Karpas-422 (cell line): ENCODE measurements around the gene MAMSTR. TPM values are rescaled to one million over a fixed set of nuclear protein-coding genes. Genes with fewer than 3 reads are reported as not detected.

ENCODE experiments used
- DNase-seq: peaks from one replicate; pipeline ENCODE4 v3.0.0-alpha.2; 2015
- H2AFZ ChIP-seq: fragments of 200-600 bp; sonication (generic); 2 replicates; pipeline ENCODE4 v1.6.1; 2014; ENCODE audit warnings: antibody characterized with exemption, low read length, mixed read lengths
- H3K27ac ChIP-seq: fragments of 200-600 bp; sonication (generic); 2 replicates; pipeline ENCODE4 v1.5.1; 2014; ENCODE audit warnings: mild to moderate bottlenecking, low read length, moderate library complexity
- H3K27me3 ChIP-seq: fragments of 200-600 bp; sonication (generic); 2 replicates; pipeline ENCODE4 v1.6.1; 2014; ENCODE audit warnings: low read length, mixed read lengths
- H3K36me3 ChIP-seq: fragments of 200-600 bp; sonication (generic); 2 replicates; pipeline ENCODE4 v1.6.1; 2014; ENCODE audit warnings: low read length, mixed read lengths; ENCODE audit not compliant: insufficient read depth
- H3K4me1 ChIP-seq: fragments of 200-600 bp; sonication (generic); 2 replicates; pipeline ENCODE4 v1.6.1; 2014; ENCODE audit warnings: mild to moderate bottlenecking, low read length, mixed read lengths
- H3K4me2 ChIP-seq: fragments of 200-600 bp; sonication (generic); 2 replicates; pipeline ENCODE4 v1.6.1; 2014; ENCODE audit warnings: low read length, low read depth, mild to moderate bottlenecking; ENCODE audit not compliant: poor library complexity, severe bottlenecking
- H3K4me3 ChIP-seq: fragments of 200-600 bp; sonication (generic); 2 replicates; pipeline ENCODE4 v1.5.1; 2014; ENCODE audit warnings: mild to moderate bottlenecking, antibody characterized with exemption, low read length, mixed read lengths
- H3K79me2 ChIP-seq: fragments of 200-600 bp; sonication (generic); 2 replicates; pipeline ENCODE4 v1.6.1; 2014; ENCODE audit warnings: mild to moderate bottlenecking, low read length, mixed read lengths
- H3K9ac ChIP-seq: fragments of 200-600 bp; sonication (generic); 2 replicates; pipeline ENCODE4 v1.6.0; 2014; ENCODE audit warnings: low read length
- H3K9me2 ChIP-seq: fragments of 200-600 bp; sonication (generic), shearing (Covaris generic); replicated peaks from 2 replicates; pipeline ENCODE4 v1.6.0; 2014; ENCODE audit warnings: mild to moderate bottlenecking, low read length, moderate library complexity; ENCODE audit not compliant: insufficient read depth
- H3K9me3 ChIP-seq: fragments of 300-700, 200-600 bp; sonication (generic); 2 replicates; pipeline ENCODE4 v1.6.1; 2014; ENCODE audit warnings: low read length, mixed read lengths
- H4K20me1 ChIP-seq: fragments of 200-600 bp; sonication (generic); 2 replicates; pipeline ENCODE4 v1.6.1; 2014; ENCODE audit warnings: mild to moderate bottlenecking, antibody characterized with exemption, low read length, low read depth; ENCODE audit not compliant: insufficient read depth
- total RNA-seq: library from RNA; depleted of rRNA; stranded (reverse); fragments of >200 nt; shearing (Covaris generic); gene quantifications from 2 replicates; pipeline ENCODE4 v1.2.3, GENCODE V29; 2014; ENCODE audit warnings: low replicate concordance

Gene MAMSTR
- total RNA-seq, 1 experiment from 2014 or later = 0.78 TPM

DNA sequence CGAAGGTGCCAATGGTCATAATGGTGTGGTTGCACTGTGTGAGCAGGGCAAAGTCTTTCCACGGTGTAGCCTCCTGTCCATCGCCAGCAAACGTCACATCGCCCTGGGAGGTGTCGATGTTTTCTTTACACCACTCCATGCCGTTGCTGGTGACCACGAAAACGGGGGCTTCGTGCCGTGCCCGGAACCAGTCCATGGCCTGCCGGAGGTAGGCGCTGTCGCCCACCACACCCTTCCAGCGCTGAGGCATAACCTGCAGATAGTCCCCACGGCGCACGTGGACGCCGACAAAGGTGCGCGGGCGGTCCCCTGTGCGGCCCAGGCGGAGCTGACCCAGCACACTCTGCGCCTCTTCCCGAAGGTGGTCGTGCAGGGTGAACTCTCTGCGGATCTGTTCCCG lies 30.8 kb upstream of the MAMSTR start:
- Histone ChIP-seq H3K9me3 (no peaks in the 10 kb centered on the region), H2AFZ (no peak overlapping the region), H3K9ac (no peak overlapping the region), H3K4me2 (no peak overlapping the region), H3K27me3 (no peaks in the 10 kb centered on the region), H3K27ac (no peak overlapping the region), H3K4me1 (no peaks in the 10 kb centered on the region), H3K9me2 (no peaks in the 10 kb centered on the region), H4K20me1 (no peaks in the 10 kb centered on the region), H3K79me2 (no peaks in the 10 kb centered on the region), H3K4me3 (no peak overlapping the region), H3K36me3 (no peaks in the 10 kb centered on the region)
- DNase-seq = no peak

DNA sequence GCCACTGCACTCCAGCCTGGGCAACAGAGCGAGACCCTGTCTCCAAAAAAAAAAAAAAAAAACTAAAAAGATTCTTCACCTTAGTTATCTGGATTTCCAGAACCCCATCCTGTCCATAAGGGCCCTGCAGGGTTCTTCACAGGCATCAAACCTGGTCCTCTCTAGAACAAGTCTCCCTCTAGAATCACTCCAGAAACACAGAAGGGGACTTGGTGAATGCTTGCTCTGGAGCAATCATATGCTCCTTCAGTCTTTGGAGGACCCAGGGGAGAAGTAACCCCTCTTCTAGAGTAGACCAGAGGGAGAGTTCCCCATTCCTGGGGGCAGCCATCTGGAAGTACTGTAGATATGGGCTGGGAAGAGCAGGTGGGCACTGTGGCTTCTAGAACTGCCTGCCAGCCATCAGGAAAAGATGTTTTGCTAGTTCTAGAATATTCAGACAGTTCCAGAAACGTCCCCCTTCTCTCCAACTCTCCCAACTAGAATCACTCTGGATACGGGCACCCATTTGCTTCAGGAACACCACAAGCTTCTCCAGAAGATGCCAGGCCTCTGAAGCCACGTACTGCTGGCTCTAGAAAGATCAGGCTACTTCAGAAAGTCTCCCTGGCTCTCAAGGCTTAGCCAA lies 30.2 kb upstream of the MAMSTR start:
- Histone ChIP-seq H3K27me3 (no peaks in the 10 kb centered on the region), H4K20me1 (no peaks in the 10 kb centered on the region), H3K4me2 (no peak overlapping the region), H3K9me3 (no peaks in the 10 kb centered on the region), H3K4me3 (no peak overlapping the region), H3K79me2 (no peaks in the 10 kb centered on the region), H3K4me1 (no peaks in the 10 kb centered on the region), H3K9me2 (no peaks in the 10 kb centered on the region), H3K27ac (no peak overlapping the region), H3K36me3 (no peaks in the 10 kb centered on the region), H2AFZ (no peak overlapping the region), H3K9ac (no peak overlapping the region)
- no peak for DNase-seq

DNA sequence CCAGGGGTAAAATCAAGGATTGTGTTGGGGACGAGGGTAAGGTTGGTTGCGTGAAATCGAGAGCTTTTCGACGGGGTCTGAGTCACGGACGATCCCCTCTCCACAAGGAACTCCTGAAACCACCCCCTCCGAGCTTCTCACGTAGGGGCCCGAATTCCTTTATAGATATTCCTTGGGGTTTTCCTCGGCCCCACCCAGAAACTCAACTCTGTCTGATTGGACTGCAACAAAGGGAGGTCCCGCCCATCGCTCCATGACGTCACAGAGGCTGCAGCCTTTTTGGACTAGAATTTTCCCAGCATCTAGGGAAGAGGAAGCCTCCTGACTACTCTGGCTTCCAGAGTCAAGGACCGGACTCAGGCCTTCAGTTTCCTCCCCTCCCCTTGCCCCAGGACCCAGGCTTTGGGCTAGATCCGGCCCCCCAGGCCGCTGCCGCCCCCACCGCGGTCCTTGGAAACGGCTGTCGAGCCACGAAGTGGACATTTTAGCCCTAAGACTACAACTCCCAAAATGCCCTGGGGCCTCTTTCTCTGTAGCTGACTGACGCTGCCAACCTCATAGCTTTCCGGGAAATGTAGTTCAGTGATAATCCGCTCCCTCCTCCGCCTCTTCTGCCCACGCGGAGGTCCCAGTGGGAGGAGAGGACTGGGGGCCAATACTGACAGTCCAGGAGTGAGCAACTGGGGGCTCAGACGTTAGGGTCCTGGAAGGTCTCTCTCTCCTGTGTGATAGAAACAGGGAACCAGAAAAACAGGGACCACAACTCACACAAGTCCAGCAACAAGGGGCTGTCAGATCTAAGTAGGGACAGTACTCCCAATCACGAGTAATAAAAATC lies 27.4 kb upstream of the MAMSTR start, which contains the start of gene IZUMO1:
IZUMO1 (minus strand) TSS at position 172 of the 838 bp plus-strand sequence. CDS start 1,050 bp downstream, outside the sequence.
- Histone ChIP-seq H3K27me3 (no peaks in the 10 kb centered on the region), H2AFZ (peak within 1 kb of the TSS; percentile 74; the same call in 1 of the 2 replicates), H3K4me2 (peak within 1 kb of the TSS; percentile 45)

DNA sequence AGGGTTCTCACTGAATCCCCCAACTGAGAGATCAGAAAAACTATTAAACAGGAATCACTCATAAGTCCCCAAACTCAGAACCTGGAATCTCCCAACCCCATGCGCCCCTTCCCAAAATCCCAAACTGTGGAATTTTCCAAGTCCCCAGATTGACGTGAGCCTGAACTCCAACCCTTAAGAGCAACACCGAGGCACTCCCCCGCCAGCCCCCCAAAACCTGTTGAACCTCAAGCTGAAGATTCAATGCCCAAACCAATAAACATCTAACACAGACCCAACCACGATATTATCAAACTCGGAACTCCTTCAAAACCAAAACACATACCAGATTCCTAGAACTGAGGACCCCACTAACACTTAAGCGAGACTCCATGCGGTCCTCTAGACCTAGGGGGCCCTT lies 26.6 kb upstream of the MAMSTR start:
- no peaks in the 10 kb centered on the region for H3K79me2 ChIP-seq
- no peak overlapping the region for H3K9ac ChIP-seq
- no peak overlapping the region for H3K4me2 ChIP-seq
- H3K27ac ChIP-seq = no peak overlapping the region
- H3K9me3 ChIP-seq = no peaks in the 10 kb centered on the region
- no peaks in the 10 kb centered on the region for H4K20me1 ChIP-seq
- no peaks in the 10 kb centered on the region for H3K9me2 ChIP-seq
- no peaks in the 10 kb centered on the region for H3K27me3 ChIP-seq
- H3K4me1 ChIP-seq = no peaks in the 10 kb centered on the region
- H3K4me3 ChIP-seq = no peak overlapping the region
- H2AFZ ChIP-seq = no peak overlapping the region
- H3K36me3 ChIP-seq = no peaks in the 10 kb centered on the region
- no peak for DNase-seq

More for the DNA sequence above, 27.4 kb upstream of the MAMSTR start, which contains the start of gene IZUMO1:
- no peaks in the 10 kb centered on the region for H3K4me1 ChIP-seq
- peak; percentile 87 for DNase-seq
- no peaks in the 10 kb centered on the region for H3K9me3 ChIP-seq
- H3K9me2 ChIP-seq = no peaks in the 10 kb centered on the region
- peak within 1 kb of the TSS; percentile 31; the same call in 1 of the 2 replicates for H3K4me3 ChIP-seq
- no peak within 1 kb of the TSS for H3K9ac ChIP-seq
- H4K20me1 ChIP-seq = no peaks in the 10 kb centered on the region
- no peak within 1 kb of the TSS for H3K27ac ChIP-seq
- no peaks in the 10 kb centered on the region for H3K79me2 ChIP-seq
- no peaks in the 10 kb centered on the region for H3K36me3 ChIP-seq

DNA sequence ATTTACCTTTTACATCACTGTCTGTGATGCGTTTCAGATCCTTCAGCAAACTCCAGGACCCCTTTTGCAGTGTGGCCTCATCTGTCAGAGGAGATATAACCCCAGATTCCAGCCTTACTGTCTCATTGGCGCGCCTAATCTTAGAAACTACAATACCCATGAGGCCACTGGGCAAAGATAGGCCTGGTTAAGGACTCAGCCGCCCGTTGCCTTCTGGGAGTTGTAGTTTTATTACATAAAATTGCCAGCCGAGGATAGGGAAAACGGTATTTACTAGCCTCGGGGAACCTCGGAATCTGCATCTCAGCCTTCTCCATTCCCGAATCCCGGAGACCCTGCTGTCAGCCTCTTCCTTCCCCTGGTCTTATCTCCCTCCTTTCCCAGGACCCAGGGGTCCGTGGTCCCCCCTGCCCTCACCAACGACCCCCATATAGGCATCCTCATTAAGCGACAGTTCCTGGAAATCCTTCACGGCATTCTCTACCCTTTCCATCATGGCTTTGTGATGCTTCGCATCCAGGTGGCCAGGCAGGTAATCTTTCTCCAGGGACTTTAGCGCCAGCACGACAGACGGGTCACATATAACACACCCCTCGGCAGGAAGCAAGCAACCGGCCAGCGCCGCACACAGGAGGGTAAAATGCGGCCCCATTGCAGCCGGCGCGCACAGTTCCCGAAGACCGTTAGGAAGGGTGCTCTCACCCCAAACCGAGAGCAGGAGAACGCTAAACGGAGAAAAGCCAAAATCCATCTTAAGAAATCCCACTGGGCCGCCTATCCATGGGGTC lies 25.9 kb upstream of the MAMSTR start:
- H4K20me1 ChIP-seq = no peaks in the 10 kb centered on the region
- no peak overlapping the region for H2AFZ ChIP-seq
- H3K4me3 ChIP-seq = no peak overlapping the region
- no peak overlapping the region for H3K9ac ChIP-seq
- peak; percentile 92 for DNase-seq
- no peaks in the 10 kb centered on the region for H3K27me3 ChIP-seq
- no peaks in the 10 kb centered on the region for H3K79me2 ChIP-seq
- H3K9me2 ChIP-seq = no peaks in the 10 kb centered on the region
- no peaks in the 10 kb centered on the region for H3K4me1 ChIP-seq
- no peaks in the 10 kb centered on the region for H3K36me3 ChIP-seq
- no peak overlapping the region for H3K27ac ChIP-seq
- no peaks in the 10 kb centered on the region for H3K9me3 ChIP-seq
- no peak overlapping the region for H3K4me2 ChIP-seq

DNA sequence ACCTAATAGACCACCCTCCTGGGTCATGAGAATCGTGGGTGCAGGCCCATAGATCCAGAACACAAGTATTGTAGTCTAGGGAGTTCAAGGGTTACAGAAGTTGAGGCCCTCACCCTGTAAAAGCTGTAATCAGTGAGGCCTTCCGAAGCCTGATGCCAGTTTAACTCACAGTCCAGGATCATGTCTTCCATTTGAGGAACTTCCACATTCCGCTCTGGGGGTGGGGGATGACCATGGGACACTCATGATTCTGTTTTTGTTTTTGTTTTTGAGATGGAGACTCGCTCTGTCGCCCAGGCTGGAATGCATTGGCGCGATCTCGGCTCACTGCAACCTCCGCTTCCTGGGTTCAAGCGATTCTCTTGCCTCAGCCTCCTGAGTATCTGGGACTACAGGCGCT lies 22.6 kb upstream of the MAMSTR start:
- Histone ChIP-seq H3K36me3 (no peaks in the 10 kb centered on the region), H3K9me2 (no peaks in the 10 kb centered on the region), H3K27ac (no peak overlapping the region), H3K27me3 (no peaks in the 10 kb centered on the region), H3K79me2 (no peaks in the 10 kb centered on the region), H2AFZ (no peak overlapping the region), H3K4me3 (no peak overlapping the region), H3K9me3 (no peaks in the 10 kb centered on the region), H3K9ac (no peak overlapping the region), H3K4me1 (peaks cover 3% of the 10 kb centered on the region; the same call in 1 of the 2 replicates), H3K4me2 (no peak overlapping the region), H4K20me1 (no peaks in the 10 kb centered on the region)
- DNase-seq = no peak

DNA sequence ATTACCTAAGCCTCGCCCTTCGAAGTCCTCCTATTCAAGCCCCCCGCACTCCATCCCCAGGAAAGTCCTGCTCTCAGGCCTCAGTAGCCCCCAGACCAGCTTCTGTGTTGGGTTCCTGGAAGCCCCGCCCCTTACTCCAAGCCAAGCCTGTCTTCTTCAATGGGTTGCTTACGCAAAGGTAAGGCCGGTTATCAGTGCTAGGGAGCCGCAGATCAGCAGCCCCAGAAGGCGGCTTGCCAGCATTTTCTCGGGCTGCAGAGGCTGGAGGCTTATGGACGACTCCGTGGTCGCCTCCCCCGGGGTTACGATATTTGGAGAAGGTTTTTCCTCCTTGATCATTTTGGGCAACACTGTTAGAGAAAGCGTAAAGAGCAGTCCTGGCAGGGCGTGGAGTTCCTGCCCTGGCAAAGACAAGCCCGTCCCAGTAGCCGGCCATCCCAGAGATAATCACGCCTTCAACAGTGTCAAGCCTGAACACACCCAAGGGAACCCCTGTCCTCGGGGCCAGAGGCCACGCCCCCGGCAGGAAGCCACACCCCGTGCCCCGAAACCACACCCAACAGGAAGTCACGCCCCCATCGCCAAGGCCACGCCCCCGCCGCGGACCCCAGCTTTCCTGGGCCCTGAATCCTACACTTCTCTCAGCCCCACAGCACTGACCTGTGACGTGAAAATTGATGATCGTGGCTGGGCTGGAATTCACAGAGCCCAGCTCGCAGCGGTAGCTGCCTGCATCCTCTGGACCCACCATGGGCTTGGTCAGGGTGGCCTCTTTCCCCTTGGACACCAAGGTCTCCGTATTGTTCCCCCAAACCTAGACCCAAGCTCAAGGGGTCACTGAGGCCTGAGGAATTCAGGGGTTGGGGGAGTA lies 21.8 kb upstream of the MAMSTR start:
- Histone ChIP-seq H3K4me1 (peaks cover 3% of the 10 kb centered on the region; the same call in 1 of the 2 replicates), H4K20me1 (no peaks in the 10 kb centered on the region), H3K9me3 (no peaks in the 10 kb centered on the region), H3K9me2 (no peaks in the 10 kb centered on the region), H3K9ac (no peak overlapping the region), H3K36me3 (no peaks in the 10 kb centered on the region), H3K27ac (no peak overlapping the region), H3K4me2 (no peak overlapping the region), H3K79me2 (no peaks in the 10 kb centered on the region), H3K27me3 (no peaks in the 10 kb centered on the region), H3K4me3 (no peak overlapping the region), H2AFZ (0 out of 2 replicates have a peak overlapping the region, but pooled peaks have one; percentile 4)
- DNase-seq = peak; percentile 88
